ENCODE data around the gene SLC16A11. TPM values are rescaled to one million over a fixed set of nuclear protein-coding genes. Genes with fewer than 3 reads are reported as not detected.

The SLC16A11 gene
- total RNA-seq, 1 donor from 2014 or later = 0.47 TPM

GRCh38 chr17:7029096-7029495, 14.8 kb downstream of the SLC16A11 start:
- intact Hi-C loops (cut with micrococcal nuclease) = no loop called here

- intact Hi-C loops (cut with micrococcal nuclease) = no loop called here
Measured at GRCh38 chr17:7027335-7027734, 16.6 kb downstream of the SLC16A11 start.

- intact Hi-C loops (cut with micrococcal nuclease) = no loop called here
Measured at GRCh38 chr17:7026471-7027115, 17.3 kb downstream of the SLC16A11 start.

GRCh38 chr17:7025245-7025644, 18.6 kb downstream of the SLC16A11 start:
- intact Hi-C loops (cut with micrococcal nuclease) = no loop called here

GRCh38 chr17:7024402-7024785, 19.5 kb downstream of the SLC16A11 start:
- intact Hi-C loops (cut with micrococcal nuclease) = no loop called here

GRCh38 chr17:7023576-7024401, 20.1 kb downstream of the SLC16A11 start:
- intact Hi-C loops (cut with micrococcal nuclease) = loop anchor here (1.0 kb wide), 3 partner anchors 8 to 22 kb away; no protein-coding TSS in a partner anchor

- intact Hi-C loops (cut with micrococcal nuclease) = loop anchor here (1.0 kb wide), 6 partner anchors 8 to 180 kb away; no protein-coding TSS in a partner anchor
Measured at GRCh38 chr17:7022781-7023571, 20.9 kb downstream of the SLC16A11 start, which contains the start of gene BCL6B. Gene BCL6B (plus strand): TSS chr17:7023050. CDS start chr17:7023672, 622 bp downstream.

GRCh38 chr17:7021993-7022778, 21.7 kb downstream of the SLC16A11 start:
- intact Hi-C loops (cut with micrococcal nuclease) = loop anchor here (1.0 kb wide), 3 partner anchors 18 to 179 kb away; no protein-coding TSS in a partner anchor

GRCh38 chr17:7020894-7021664, 22.8 kb downstream of the SLC16A11 start:
- intact Hi-C loops (cut with micrococcal nuclease) = no loop called here

- intact Hi-C loops (cut with micrococcal nuclease) = loop anchor here (10.0 kb wide), 1 partner anchor 555 kb away; the partner anchor contains the start of gene CD68
Measured at GRCh38 chr17:7019839-7020519, 23.9 kb downstream of the SLC16A11 start.

GRCh38 chr17:7019367-7019766, 24.5 kb downstream of the SLC16A11 start:
- intact Hi-C loops (cut with micrococcal nuclease) = loop anchor here (10.0 kb wide), 1 partner anchor 555 kb away; the partner anchor contains the start of gene CD68

- intact Hi-C loops (cut with micrococcal nuclease) = loop anchor here (10.0 kb wide), 1 partner anchor 556 kb away; the partner anchor contains the start of gene CD68
Measured at GRCh38 chr17:7018331-7018964, 25.4 kb downstream of the SLC16A11 start.

GRCh38 chr17:7017827-7018200, 26.1 kb downstream of the SLC16A11 start:
- intact Hi-C loops (cut with micrococcal nuclease) = loop anchor here (10.0 kb wide), 1 partner anchor 557 kb away; the partner anchor contains the start of gene CD68

GRCh38 chr17:7016886-7017826, 26.7 kb downstream of the SLC16A11 start:
- intact Hi-C loops (cut with micrococcal nuclease) = loop anchor here (10.0 kb wide), 1 partner anchor 558 kb away; the partner anchor contains the start of gene CD68

- intact Hi-C loops (cut with micrococcal nuclease) = loop anchor here (10.0 kb wide), 1 partner anchor 558 kb away; the partner anchor contains the start of gene CD68
Measured at GRCh38 chr17:7016418-7016817, 27.5 kb downstream of the SLC16A11 start.

- intact Hi-C loops (cut with micrococcal nuclease) = loop anchor here (1.0 to 10.0 kb wide), 11 partner anchors 8 to 1528 kb away; partner anchors contain the start of genes BCL6B, C17orf100, CD68 and DERL2
Measured at GRCh38 chr17:7014995-7015958, 28.6 kb downstream of the SLC16A11 start.

Data from T-helper 1 cell treated with Interleukin-12 subunit alpha and Interleukin-12 subunit beta and Interleukin-4 antibody, amounts not matched to agents 30 ng/mL and 1 ng/mL, for 36 hours (primary cell).